ENCODE data around the gene RAI14. TPM values are rescaled to one million over a fixed set of nuclear protein-coding genes. Genes with fewer than 3 reads are reported as not detected.

The RAI14 gene
- total RNA-seq, 4 donors from 2014 or later: 16.4 to 32.2 (median 18.8) TPM

GRCh38 chr5:34648039-34648839, 7.9 kb upstream of the RAI14 start:
- TF ChIP-seq CTCF (IDR thresholded peaks at IDR 0.05): no peak
- ATAC-seq (ENCODE audit: low FRiP score) (no peak), DNase-seq (ENCODE audit: low spot score) (no peak)

- TF ChIP-seq CTCF (IDR thresholded peaks at IDR 0.05): no peak
These were observed 7.3 kb upstream of the RAI14 start for GRCh38 chr5:34648840-34649158.

GRCh38 chr5:34651791-34652190, 4.3 kb upstream of the RAI14 start:
- ATAC-seq (ENCODE audit: low FRiP score) (no peak), DNase-seq (ENCODE audit: low spot score) (no peak)
- no peak for TF ChIP-seq CTCF (IDR thresholded peaks at IDR 0.05)

More at GRCh38 chr5:34648840-34649158, 7.3 kb upstream of the RAI14 start:
- DNase-seq (ENCODE audit: low spot score): no peak
- ATAC-seq (ENCODE audit: low FRiP score): no peak

GRCh38 chr5:34652466-34652865, 3.7 kb upstream of the RAI14 start:
- no peak for TF ChIP-seq CTCF (IDR thresholded peaks at IDR 0.05)
- DNase-seq (ENCODE audit: low spot score) (no peak), ATAC-seq (ENCODE audit: low FRiP score) (no peak)

GRCh38 chr5:34652914-34653313, 3.2 kb upstream of the RAI14 start:
- no peak for ATAC-seq (ENCODE audit: low FRiP score)
- DNase-seq (ENCODE audit: low spot score): no peak
- no peak for TF ChIP-seq CTCF (IDR thresholded peaks at IDR 0.05)

GRCh38 chr5:34653708-34654107, 2.4 kb upstream of the RAI14 start:
- DNase-seq (ENCODE audit: low spot score) (no peak), ATAC-seq (ENCODE audit: low FRiP score) (no peak)

More at GRCh38 chr5:34653708-34654107, 2.4 kb upstream of the RAI14 start:
- TF ChIP-seq CTCF (IDR thresholded peaks at IDR 0.05): no peak

All from omental fat pad (tissue), 4 donors.